GM12872 (cell line): Measurements from ENCODE around the gene VAPA.

ENCODE experiments used
- CTCF ChIP-seq: IDR thresholded peaks from 3 replicates; pipeline ENCODE4 v1.5.1; 2011; ENCODE audit warnings: low read depth, mild to moderate bottlenecking, low read length, moderate library complexity; ENCODE audit not compliant: insufficient read depth

VAPA gene

DNA sequence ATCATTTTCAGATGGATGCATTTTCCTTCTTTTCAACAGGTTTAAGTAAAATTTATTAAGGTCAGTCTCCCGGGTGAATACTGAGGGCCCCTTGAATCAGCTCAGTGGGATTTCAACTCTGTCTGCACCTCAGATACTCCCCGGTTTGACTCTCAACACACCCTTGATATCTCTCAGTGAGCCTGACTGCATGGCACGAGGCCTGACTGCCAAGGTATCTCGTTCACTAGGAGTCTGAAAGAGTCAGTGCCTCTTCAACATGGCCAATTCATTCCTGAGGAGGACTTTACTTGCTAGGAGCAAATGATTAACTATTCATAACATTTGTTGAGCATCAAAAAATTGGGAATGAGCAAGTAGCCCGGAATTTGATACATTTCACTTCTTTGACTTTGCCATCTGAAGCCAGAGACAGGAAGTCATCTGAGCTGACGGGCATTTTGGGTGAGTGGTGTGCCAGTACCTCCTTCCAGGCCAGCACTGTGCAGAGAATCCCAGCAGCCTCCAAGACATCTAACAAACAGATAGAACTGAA is 81.0 kb downstream of the VAPA start:
- TF ChIP-seq CTCF = no peak

GRCh38 chr18:9995631-9996030 is 81.8 kb downstream of the VAPA start:
- no peak for TF ChIP-seq CTCF

DNA sequence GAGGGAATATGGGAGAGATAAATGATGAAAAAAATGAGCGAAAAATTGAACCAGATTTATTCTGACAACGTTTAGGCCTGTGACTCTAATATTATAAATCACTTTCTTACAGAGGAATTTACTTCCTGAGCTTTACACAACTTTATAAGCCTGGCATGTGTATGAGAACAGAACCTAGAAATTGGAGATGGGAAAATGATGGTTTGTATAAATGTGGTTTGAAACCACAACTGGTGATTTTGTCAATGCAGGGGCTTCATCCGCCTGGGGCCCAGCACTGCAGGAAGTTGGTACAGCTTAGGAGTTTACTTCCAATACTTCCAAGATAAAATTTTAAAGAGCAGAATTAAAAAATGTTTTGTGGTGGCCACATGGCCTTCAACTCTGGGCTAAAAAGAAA is 82.3 kb downstream of the VAPA start:
- no peak for TF ChIP-seq CTCF

- no peak for TF ChIP-seq CTCF
These were observed 83.9 kb downstream of the VAPA start for GRCh38 chr18:9997711-9998110.

DNA sequence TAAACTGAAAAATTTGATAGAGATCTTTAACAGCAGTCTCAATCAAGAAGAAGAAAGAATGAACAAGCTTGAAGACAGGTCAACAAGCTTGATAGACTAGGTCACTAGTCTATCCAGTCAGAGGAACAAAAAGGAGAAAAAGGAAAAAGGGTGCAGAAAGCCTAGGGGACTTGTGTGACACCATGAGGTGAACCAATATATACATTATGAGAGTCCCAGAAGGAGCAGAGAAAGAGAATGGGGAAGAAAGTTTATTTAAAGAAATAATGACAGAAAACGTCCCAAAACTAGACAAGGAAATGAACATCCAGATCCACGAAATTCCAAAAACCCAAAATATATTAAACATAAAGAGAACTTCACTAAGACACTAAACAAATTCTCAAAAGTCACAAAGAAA is 84.5 kb downstream of the VAPA start:
- no peak for TF ChIP-seq CTCF

DNA sequence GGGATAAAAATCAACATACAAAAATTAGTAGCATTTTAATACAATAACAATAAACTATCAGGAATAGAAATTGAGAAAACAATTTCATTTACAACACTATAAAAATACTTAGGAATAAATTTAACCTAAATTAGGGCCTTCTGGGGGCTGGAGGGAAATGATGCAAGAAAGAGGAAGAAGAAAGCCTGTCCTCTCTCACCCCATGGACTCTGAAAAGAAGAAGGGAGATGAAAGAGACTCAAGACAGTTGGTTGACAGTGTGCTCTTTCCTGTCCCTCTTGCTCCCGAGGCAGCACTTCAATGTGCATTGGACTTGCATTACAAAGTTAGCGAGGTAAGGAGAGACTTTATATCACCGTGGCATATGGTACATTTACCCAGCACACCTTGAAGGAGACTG is 88.5 kb downstream of the VAPA start:
- no peak for TF ChIP-seq CTCF

- TF ChIP-seq CTCF = no peak
These were observed 89.5 kb downstream of the VAPA start for GRCh38 chr18:10003281-10003680.

GRCh38 chr18:10003866-10004265 is 90.0 kb downstream of the VAPA start:
- no peak for TF ChIP-seq CTCF
